ENCODE measurements around the gene CHRNA7.

DNA sequence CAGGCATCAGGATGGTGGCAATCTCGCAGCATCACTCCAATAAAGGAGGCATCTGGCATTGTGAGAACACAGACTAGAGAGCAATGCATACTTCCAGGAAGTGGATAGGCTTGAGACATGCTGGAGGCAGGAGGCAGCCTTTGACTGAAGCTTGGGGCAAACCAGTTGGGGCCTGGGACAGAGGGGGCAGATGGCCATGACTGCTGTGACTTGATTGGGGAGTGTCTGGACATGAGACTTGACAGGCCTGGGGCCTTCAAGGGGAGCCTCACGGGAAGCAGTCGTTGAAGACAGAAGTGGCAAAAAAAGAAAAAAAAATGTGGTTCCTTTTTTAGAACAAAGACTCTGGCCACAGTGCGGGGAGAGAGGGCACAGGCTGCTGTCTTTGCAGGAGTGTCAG, 44.7 kb upstream of the CHRNA7 start:
- TF ChIP-seq POLR2A (IDR thresholded peaks at IDR 0.05; ENCODE audit: low read depth, low read length): no peak
- TF ChIP-seq POLR2AphosphoS5 (IDR thresholded peaks at IDR 0.05; ENCODE audit: low read depth, low read length): no peak
- TF ChIP-seq SPI1 (IDR thresholded peaks at IDR 0.05; ENCODE audit: low read depth, low read length): no peak
- TF ChIP-seq PAX5 (IDR thresholded peaks at IDR 0.05; ENCODE audit: insufficient read depth, low read length, severe bottlenecking): no peak
